Common myeloid progenitor, CD34-positive (primary cell): Measurements from ENCODE around the gene MCF2L.
"Not testable (repeated sequence)": the region's sequence is repeated elsewhere in the genome, so short reads cannot be mapped to it uniquely, and the experiment has no call there.

ENCODE experiments used
- CTCF ChIA-PET: fragments of 350-600 bp; sonication (Branson Sonifier 250); formaldehyde crosslinking; loops from one replicate; lab custom pipeline; 2021; ENCODE audit warnings: antibody characterized with exemption; lab: Charles Lee
- POLR2A ChIA-PET: fragments of 350-600 bp; sonication (Branson Sonifier 250); formaldehyde crosslinking; loops from one replicate; lab custom pipeline; 2021; ENCODE audit warnings: antibody characterized with exemption; lab: Charles Lee
- DNase-seq, 3 donors: peaks; one replicate each; pipeline versions ENCODE4 v3.0.0 to v3.0.0-alpha.2; 2013
- H3K27ac ChIP-seq, 2 experiments: 1 replicate in 1 of 2; 2 replicates in 1 of 2; pipeline ENCODE4 v1.7.0; 2013; ENCODE audit warnings: inconsistent platforms in 2 of 2, low read length in 2 of 2, mild to moderate bottlenecking in 2 of 2, low read depth in 1 of 2, moderate library complexity in 1 of 2; ENCODE audit not compliant: severe bottlenecking in 2 of 2, insufficient read depth in 1 of 2, poor library complexity in 1 of 2
- H3K27me3 ChIP-seq, 5 experiments: replicated peaks in 2 of 5; 1 replicate in 3 of 5; 2 replicates in 2 of 5; pipeline versions ENCODE4 v1.6.1 to v1.7.0; 2013; ENCODE audit warnings: low read length in 4 of 5, mild to moderate bottlenecking in 2 of 5, moderate library complexity in 2 of 5, inconsistent platforms in 1 of 5; ENCODE audit not compliant: insufficient read depth in 5 of 5, control insufficient read depth in 4 of 5
- H3K36me3 ChIP-seq, 4 experiments: 1 replicate in 2 of 4; 2 replicates in 2 of 4; pipeline versions ENCODE4 v1.6.1 to v1.7.0; 2013; ENCODE audit warnings: low read length in 3 of 4, control low read depth in 1 of 4, mild to moderate bottlenecking in 1 of 4; ENCODE audit not compliant: control insufficient read depth in 4 of 4, insufficient read depth in 4 of 4
- H3K4me1 ChIP-seq, 4 experiments: 1 replicate in 3 of 4; 2 replicates in 1 of 4; pipeline versions ENCODE4 v1.6.1 to v1.7.1; 2013; ENCODE audit warnings: low read length in 3 of 4, mild to moderate bottlenecking in 3 of 4, control low read depth in 1 of 4, inconsistent platforms in 1 of 4, moderate library complexity in 1 of 4; ENCODE audit not compliant: control insufficient read depth in 4 of 4, insufficient read depth in 4 of 4; ENCODE audit errors: control extremely low read depth in 1 of 4
- H3K4me3 ChIP-seq, 7 experiments: 1 replicate in 4 of 7; 2 replicates in 3 of 7; pipeline versions ENCODE4 v1.5.1 to v1.7.0; 2013; ENCODE audit warnings: mild to moderate bottlenecking in 7 of 7, low read length in 6 of 7, moderate library complexity in 6 of 7, inconsistent platforms in 2 of 7, low read depth in 2 of 7, control low read depth in 1 of 7; ENCODE audit not compliant: insufficient read depth in 4 of 7, control insufficient read depth in 1 of 7; ENCODE audit errors: extremely low read depth in 1 of 7
- H3K9me3 ChIP-seq, 5 experiments: 1 replicate in 4 of 5; 2 replicates in 1 of 5; pipeline versions ENCODE4 v1.6.1 to v1.7.1; 2013; ENCODE audit warnings: low read length in 4 of 5, mild to moderate bottlenecking in 2 of 5, inconsistent platforms in 1 of 5, low read depth in 1 of 5, moderate library complexity in 1 of 5; ENCODE audit not compliant: control insufficient read depth in 4 of 5, insufficient read depth in 2 of 5; ENCODE audit errors: control extremely low read depth in 1 of 5
- WGBS: methylation state at CpG from one replicate; pipeline ENCODE4 v1.1.5; 2013; ENCODE audit not compliant: insufficient coverage; 5-methylcytosine and 5-hydroxymethylcytosine counted together

MCF2L gene

DNA sequence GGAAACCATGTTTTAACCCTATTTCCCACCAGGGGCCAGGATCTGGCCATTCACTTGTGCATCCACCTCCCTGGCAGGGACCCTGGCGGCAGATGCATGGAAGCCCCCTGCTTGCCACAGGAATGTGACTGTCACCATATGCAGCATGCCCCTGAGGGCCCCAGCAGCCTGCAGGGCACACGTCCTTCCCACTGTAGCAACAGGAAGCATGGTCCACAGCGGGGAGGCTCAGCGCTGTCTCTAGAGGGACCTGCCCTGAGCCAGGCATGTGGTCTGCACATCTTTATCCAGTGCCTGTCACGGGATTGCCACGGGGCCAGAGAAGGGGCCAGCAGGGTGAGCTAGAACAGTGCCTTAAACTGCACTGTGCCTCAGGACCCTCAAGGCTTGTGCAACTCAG, 34.9 kb upstream of the MCF2L start:
- H3K9me3 ChIP-seq = no peaks in the 10 kb centered on the region
- ChIA-PET POLR2A (no interaction called here), CTCF (interaction anchor here (2.2 kb wide), 1 partner anchor 9 kb away, joined by 5 read pairs; no protein-coding TSS in a partner anchor)
- H3K4me1 ChIP-seq = peaks cover 3 to 17% (median 12%) of the 10 kb centered on the region in 4 experiments
- peak in 1 of 3 donors; percentile 5 for DNase-seq
- no peak overlapping the region for H3K27ac ChIP-seq
- H3K4me3 ChIP-seq = no peak overlapping the region
- 58% methylated on average over 6 of the region's 6 CpGs for WGBS
- H3K36me3 ChIP-seq = no peaks in the 10 kb centered on the region
- H3K27me3 ChIP-seq = peaks cover 0 to 2% (median 1%) of the 10 kb centered on the region in 5 experiments

DNA sequence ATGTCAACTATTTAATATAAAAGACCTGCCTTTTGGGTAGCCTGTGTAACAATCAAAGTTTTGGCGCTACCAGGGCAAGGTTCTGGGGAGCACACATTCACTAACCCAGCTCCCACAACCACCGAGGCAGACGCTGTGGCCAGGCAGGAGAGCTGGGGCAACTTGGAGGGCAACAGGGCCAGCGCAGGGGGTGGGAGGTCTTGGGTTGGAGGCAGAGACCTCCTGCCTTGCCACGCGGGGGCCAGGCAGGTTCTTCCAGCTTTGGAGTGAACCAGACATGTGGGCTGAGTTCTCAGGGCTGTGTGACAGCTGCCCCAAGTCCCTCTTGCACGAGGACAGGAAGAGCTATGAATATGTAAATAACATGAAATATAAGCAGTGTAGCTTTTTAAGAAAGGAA, 30.3 kb upstream of the MCF2L start:
- CTCF ChIA-PET = interaction anchor here (1.5 kb wide), 1 partner anchor 9 kb away, joined by 3 read pairs; no protein-coding TSS in a partner anchor
- WGBS = 95% methylated on average over 6 of the region's 7 CpGs
- Histone ChIP-seq H3K27ac (no peak overlapping the region), H3K4me1 (peaks cover 0 to 17% (median 13%) of the 10 kb centered on the region in 4 experiments), H3K4me3 (no peak overlapping the region), H3K9me3 (no peaks in the 10 kb centered on the region), H3K36me3 (no peaks in the 10 kb centered on the region), H3K27me3 (peaks cover 0 to 8% (median 2%) of the 10 kb centered on the region in 5 experiments)
- POLR2A ChIA-PET = no interaction called here
- no peak for DNase-seq

DNA sequence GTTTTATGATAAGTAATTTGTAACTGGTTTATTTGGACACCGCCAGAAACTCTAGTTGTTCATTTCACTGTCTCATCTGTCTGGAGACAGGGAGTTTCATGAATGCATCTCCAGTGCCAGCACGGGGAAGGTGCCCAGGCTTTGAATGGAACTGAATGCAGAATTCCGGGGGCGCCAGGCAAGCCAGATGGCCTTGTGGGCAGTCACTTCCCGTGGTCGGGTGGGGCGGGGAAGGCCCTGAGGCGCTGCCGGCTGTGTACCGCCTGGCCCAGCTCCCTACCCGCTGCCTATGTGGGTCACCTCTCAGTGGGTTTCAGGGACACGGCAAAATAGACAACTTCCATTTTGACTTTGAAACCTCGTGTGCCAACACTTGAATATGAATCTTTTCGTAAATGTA, 28.8 kb upstream of the MCF2L start:
- no peaks in the 10 kb centered on the region for H3K9me3 ChIP-seq
- H3K4me1 ChIP-seq = peaks cover 0 to 17% (median 14%) of the 10 kb centered on the region in 4 experiments
- H3K36me3 ChIP-seq = no peaks in the 10 kb centered on the region
- WGBS = 43% methylated on average over 10 of the region's 14 CpGs
- no peak overlapping the region for H3K4me3 ChIP-seq
- peak in 2 of 3 donors; percentile 8 to 53 for DNase-seq
- H3K27ac ChIP-seq = no peak overlapping the region
- POLR2A ChIA-PET = no interaction called here
- H3K27me3 ChIP-seq = peaks cover 0 to 17% (median 7%) of the 10 kb centered on the region in 5 experiments
- CTCF ChIA-PET = interaction anchor here (1.0 to 1.1 kb wide), 3 partner anchors 9 to 150 kb away, joined by 3 to 6 read pairs (median 3); no protein-coding TSS in a partner anchor

DNA sequence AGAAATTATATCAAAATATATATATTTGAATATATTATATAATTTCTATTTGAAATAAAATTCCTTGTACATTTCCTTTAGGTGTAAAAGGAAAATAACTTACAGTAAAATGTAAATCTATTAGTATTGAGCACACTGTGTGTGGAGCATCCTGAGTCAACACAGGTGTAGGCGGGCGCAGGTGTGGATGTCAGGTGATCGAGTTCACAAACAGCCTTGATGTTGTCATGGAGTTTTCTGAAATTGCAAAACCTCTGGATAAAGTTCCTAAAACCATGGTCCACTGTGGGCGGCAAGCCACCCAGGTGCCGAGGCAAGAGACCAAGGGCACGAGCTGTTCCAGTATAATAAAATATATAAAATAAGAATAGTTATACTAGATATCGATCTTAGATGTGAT, 27.7 kb upstream of the MCF2L start:
- Histone ChIP-seq H3K4me3 (no peak overlapping the region), H3K9me3 (no peaks in the 10 kb centered on the region), H3K27ac (no peak overlapping the region), H3K4me1 (peaks cover 0 to 17% (median 14%) of the 10 kb centered on the region in 4 experiments), H3K36me3 (no peaks in the 10 kb centered on the region), H3K27me3 (peaks cover 0 to 21% (median 7%) of the 10 kb centered on the region in 5 experiments)
- 100% methylated on average over 3 of the region's 7 CpGs for WGBS
- POLR2A ChIA-PET = no interaction called here
- CTCF ChIA-PET = interaction anchor here (2.3 to 3.9 kb wide), 2 partner anchors 77 to 88 kb away, joined by 6 to 50 read pairs; no protein-coding TSS in a partner anchor
- no peak for DNase-seq

DNA sequence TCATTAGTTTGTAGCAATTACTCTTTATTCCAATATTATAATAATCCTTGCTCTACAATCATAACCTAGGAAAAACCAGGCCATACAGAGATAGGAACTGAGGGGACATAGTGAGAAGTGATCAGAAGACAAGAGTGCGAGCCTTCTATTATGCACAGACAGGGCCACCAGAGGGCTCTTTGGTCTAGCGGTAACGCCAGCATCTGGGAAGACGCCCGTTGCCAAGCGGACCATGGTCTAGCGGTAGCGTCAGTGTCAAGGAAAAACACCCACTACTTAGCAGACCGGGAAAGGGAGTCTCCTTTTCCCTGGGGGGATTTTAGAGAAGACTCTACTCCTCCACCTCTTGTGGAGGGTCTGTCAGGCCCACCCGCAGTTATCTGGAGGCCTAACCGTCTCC, 27.2 kb upstream of the MCF2L start:
- H3K36me3 ChIP-seq, H3K4me3 ChIP-seq, H3K27ac ChIP-seq, POLR2A ChIA-PET, H3K9me3 ChIP-seq: not testable (repeated sequence)
- DNase-seq = peak in 1 of 3 donors; percentile 10
- H3K4me1 ChIP-seq = peaks cover 0 to 17% (median 14%) of the 10 kb centered on the region in 4 experiments
- peaks cover 0 to 21% (median 7%) of the 10 kb centered on the region in 5 experiments for H3K27me3 ChIP-seq
- CTCF ChIA-PET = interaction anchor here (1.5 to 3.9 kb wide), 5 partner anchors 55 to 93 kb away, joined by 5 to 50 read pairs (median 6); no protein-coding TSS in a partner anchor
- 100% methylated on average over 1 of the region's 11 CpGs for WGBS

DNA sequence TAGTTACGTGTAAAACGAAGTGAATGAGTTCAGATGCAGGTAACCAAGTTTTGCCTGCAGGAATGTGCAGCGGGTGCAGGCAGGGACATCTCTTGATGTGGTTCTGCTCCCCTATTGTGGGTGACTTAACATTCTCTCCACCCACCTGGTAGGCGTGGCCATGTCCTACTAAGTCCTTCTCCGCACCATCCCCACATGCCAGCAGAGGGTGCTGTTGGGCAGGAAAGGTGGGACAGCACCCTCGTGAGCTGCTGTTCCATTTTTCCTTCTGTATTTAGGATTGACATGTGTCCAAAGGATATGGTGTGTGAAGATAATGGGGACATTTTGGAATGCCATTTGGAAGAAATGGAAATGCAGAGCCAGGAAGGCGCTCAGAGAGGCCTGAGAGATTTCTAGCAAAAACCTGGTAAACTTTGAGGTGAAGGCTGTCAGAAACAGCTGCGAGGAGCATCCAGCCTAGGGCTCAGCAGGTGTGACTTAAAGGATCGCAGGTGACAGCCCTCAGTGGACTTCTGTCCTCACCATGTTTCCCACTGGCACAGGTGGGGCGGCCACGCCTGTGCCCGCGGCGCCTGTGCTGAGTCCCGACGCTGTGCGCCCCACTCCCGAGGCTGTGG, 26.2 kb upstream of the MCF2L start:
- WGBS = 0% methylated on average over 4 of the region's 18 CpGs
- H3K27me3 ChIP-seq = peaks cover 0 to 21% (median 7%) of the 10 kb centered on the region in 5 experiments
- H3K4me3 ChIP-seq = peak overlapping the region in 6 of 7 experiments; percentile 11 to 74 (median 63)
- CTCF ChIA-PET = interaction anchor here (0.7 to 3.9 kb wide), 14 partner anchors 10 to 285 kb away, joined by 3 to 50 read pairs (median 4); no protein-coding TSS in a partner anchor
- H3K9me3 ChIP-seq = no peaks in the 10 kb centered on the region
- no peak overlapping the region for H3K27ac ChIP-seq
- POLR2A ChIA-PET = no interaction called here
- peaks cover 0 to 17% (median 14%) of the 10 kb centered on the region in 4 experiments for H3K4me1 ChIP-seq
- H3K36me3 ChIP-seq = no peaks in the 10 kb centered on the region
- peak; percentile 95 to 98 (median 95) for DNase-seq
